Left ventricle myocardium inferior (tissue), 1 donor: ENCODE measurements around the gene NFIA. TPM values are rescaled to one million over a fixed set of nuclear protein-coding genes. Genes with fewer than 3 reads are reported as not detected.

ENCODE experiments used
- DNase-seq: peaks from one replicate; pipeline ENCODE4 v3.0.0-alpha.2; 2020
- H3K27ac ChIP-seq: fragments of 200-600 bp; replicated peaks from 2 replicates; pipeline ENCODE4 v1.8.0; 2021
- H3K27me3 ChIP-seq: fragments of 200-600 bp; 2 replicates; pipeline ENCODE4 v1.8.0; 2021; ENCODE audit warnings: low read depth
- H3K36me3 ChIP-seq: fragments of 200-600 bp; 2 replicates; pipeline ENCODE4 v1.8.0; 2021
- H3K4me1 ChIP-seq: fragments of 200-600 bp; 2 replicates; pipeline ENCODE4 v1.8.0; 2021
- H3K4me3 ChIP-seq: fragments of 200-600 bp; 2 replicates; pipeline ENCODE4 v1.8.0; 2021; ENCODE audit warnings: mild to moderate bottlenecking, moderate library complexity
- H3K9me3 ChIP-seq: fragments of 200-600 bp; replicated peaks from 2 replicates; pipeline ENCODE4 v1.8.0; 2021
- intact Hi-C: fragments of 100-400 bp; cut with micrococcal nuclease; formaldehyde crosslinking; loops from one replicate; pipeline ENCODE4 v1.11.0; 2022
- total RNA-seq: library from RNA; stranded (reverse); fragmentation: NEBNext Ultra II Directional; extraction: Animal tissue kit (Norgen Biotek cat#: 25700); gene quantifications from one replicate; pipeline ENCODE4 v1.2.1, GENCODE V29; 2021
- TF ChIP-seq, protein P1 (sequence below): fragments of 200-600 bp; IDR thresholded peaks from 2 replicates; pipeline ENCODE4 v1.8.0; 2021; ENCODE audit warnings: antibody characterized with exemption, mild to moderate bottlenecking, borderline replicate concordance
- donor health status: DM: no; HTN: yes; CAD: no; lungs with severe emphysema.

NFIA gene
- total RNA-seq, 1 donor from 2014 or later = 90.2 TPM

DNA sequence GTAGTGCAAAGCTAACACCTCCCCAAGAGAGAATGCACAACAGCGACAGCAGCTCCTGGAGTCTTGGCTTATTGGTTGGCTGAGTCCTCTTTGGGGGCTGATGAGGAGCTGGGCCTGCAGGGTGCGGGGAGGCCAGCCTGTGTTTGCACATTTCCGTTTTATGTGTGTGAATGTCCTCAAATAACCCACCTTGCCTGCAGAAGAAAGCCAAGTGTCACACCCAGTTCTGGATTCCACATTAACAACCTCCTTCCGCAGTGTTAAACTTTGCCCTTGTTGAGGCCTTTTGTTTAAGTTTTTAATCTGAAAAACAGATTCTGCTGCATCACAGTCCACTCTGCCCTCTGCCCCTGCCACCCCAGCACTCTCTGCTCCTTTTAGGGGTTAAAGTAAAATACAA is 368.1 kb downstream of the NFIA start:
- DNase-seq = peak; percentile 58
- H3K36me3 ChIP-seq = peaks cover 4% of the 10 kb centered on the region
- H3K4me1 ChIP-seq = peaks cover 92% of the 10 kb centered on the region
- intact Hi-C loops = loop anchor here (5.0 to 10.0 kb wide), 3 partner anchors 106 to 398 kb away; no protein-coding TSS in a partner anchor
- H3K27me3 ChIP-seq = no peaks in the 10 kb centered on the region
- peak overlapping the region; percentile 84 for H3K27ac ChIP-seq
- H3K9me3 ChIP-seq = no peaks in the 10 kb centered on the region
- TF ChIP-seq, protein P1, sequence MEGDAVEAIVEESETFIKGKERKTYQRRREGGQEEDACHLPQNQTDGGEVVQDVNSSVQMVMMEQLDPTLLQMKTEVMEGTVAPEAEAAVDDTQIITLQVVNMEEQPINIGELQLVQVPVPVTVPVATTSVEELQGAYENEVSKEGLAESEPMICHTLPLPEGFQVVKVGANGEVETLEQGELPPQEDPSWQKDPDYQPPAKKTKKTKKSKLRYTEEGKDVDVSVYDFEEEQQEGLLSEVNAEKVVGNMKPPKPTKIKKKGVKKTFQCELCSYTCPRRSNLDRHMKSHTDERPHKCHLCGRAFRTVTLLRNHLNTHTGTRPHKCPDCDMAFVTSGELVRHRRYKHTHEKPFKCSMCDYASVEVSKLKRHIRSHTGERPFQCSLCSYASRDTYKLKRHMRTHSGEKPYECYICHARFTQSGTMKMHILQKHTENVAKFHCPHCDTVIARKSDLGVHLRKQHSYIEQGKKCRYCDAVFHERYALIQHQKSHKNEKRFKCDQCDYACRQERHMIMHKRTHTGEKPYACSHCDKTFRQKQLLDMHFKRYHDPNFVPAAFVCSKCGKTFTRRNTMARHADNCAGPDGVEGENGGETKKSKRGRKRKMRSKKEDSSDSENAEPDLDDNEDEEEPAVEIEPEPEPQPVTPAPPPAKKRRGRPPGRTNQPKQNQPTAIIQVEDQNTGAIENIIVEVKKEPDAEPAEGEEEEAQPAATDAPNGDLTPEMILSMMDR = no peak
- no peak overlapping the region for H3K4me3 ChIP-seq

DNA sequence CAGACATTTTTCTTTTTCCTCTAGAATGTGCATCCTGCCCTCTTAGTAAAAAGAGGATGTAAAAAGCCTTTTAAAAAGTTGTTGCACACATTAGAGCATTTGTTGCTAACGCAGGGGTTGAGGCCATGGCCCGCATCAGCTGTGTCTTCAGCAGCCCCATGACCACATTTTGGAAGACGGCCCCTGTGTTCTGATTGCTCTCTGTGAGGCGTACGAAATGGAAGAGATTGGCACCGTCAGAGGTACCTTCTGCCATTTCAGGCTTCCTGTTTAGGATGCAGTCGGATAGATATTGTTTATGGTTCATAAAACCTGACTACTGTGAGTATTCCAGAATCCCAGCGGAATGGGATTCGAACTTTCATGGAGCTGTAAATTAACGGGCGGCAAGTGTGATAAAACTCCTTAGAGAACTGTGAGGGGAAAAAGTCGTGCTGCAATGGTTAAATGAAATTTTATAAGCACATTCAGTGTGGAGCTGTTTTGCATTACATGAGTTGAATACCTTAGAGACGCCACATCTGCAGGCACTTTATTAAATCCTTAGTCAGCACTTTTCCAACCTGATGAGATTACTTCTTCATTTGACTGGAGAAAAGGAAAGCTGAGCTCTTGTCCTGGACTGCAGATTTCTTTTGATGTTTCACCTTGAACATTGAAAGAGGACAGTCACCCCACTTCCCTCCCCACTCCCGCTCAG is 368.7 kb downstream of the NFIA start:
- intact Hi-C loops = loop anchor here (5.0 to 10.0 kb wide), 3 partner anchors 106 to 399 kb away; no protein-coding TSS in a partner anchor
- Histone ChIP-seq H3K4me3 (peak overlapping the region; percentile 13), H3K4me1 (peaks cover 86% of the 10 kb centered on the region), H3K27me3 (no peaks in the 10 kb centered on the region), H3K27ac (peak overlapping the region; percentile 84), H3K36me3 (peaks cover 9% of the 10 kb centered on the region), H3K9me3 (no peaks in the 10 kb centered on the region)
- DNase-seq = no peak
- TF ChIP-seq, protein P1 = no peak

DNA sequence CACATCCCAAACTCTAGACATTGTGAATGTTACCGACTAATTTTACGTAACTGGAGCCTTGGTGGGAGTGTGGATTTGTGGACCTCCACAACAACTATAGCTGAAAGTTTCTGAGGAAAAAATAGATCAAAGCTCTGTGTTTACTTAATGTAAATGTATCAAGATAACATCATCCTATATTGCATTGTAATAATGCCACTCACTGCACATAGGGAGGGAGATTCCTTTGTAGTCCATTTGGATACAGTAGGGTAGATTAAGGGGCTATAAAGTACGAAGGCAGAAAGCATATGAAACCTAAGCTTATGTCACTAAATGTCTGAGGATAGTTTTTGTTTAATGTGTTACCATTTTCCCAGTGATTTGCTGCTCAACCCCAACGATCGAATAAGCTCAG is 369.2 kb downstream of the NFIA start:
- Histone ChIP-seq H3K9me3 (no peaks in the 10 kb centered on the region), H3K4me3 (no peak overlapping the region), H3K36me3 (peaks cover 10% of the 10 kb centered on the region), H3K4me1 (peaks cover 80% of the 10 kb centered on the region), H3K27ac (peak overlapping the region; percentile 84), H3K27me3 (no peaks in the 10 kb centered on the region)
- DNase-seq = no peak
- intact Hi-C loops = loop anchor here (5.0 to 10.0 kb wide), 3 partner anchors 107 to 399 kb away; no protein-coding TSS in a partner anchor
- TF ChIP-seq, protein P1 = no peak

DNA sequence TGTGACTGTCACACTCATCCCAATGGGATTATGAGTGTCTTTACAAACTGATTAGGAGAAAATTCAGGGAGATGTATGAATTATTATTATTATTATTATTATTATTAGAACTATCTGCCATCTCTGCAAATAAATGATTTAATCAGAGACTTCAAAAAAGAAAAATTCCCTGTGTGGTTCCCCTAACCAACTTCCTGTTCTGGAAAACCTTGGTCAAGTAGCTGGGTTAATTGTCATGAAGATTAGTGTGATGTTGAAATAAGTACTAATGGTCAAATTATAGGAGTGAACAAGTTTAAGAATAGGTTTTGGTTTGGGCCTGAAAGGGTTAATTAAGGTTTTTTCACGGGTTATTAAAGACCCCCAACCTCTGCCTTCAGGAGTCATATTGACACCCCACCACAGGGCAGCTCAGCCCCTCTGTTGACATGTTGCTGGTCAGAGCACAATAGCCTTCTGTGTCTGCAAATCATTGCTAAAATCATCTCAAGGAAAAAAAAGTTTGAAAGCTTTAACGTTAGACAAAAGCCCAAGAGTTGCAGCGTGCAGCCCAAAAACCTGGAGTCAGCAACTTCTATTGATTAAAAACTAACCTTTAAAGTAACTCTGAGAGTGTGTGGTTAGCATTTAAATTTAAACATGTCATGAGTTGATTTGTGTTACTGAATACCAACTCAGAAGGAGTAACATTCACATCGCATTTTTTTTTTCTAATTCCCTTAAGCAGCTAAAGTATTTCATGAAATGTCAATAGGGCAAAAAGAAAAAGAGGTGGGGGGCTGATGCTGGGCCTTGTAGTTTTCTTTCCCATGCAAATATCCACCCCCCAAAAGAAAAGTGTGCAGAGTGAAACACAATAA is 370.0 kb downstream of the NFIA start:
- H3K4me3 ChIP-seq = no peak overlapping the region
- DNase-seq = no peak
- peaks cover 72% of the 10 kb centered on the region for H3K4me1 ChIP-seq
- no peaks in the 10 kb centered on the region for H3K9me3 ChIP-seq
- H3K36me3 ChIP-seq = peaks cover 10% of the 10 kb centered on the region
- intact Hi-C loops = loop anchor here (5.0 to 10.0 kb wide), 3 partner anchors 108 to 400 kb away; no protein-coding TSS in a partner anchor
- peak overlapping the region; percentile 84 for H3K27ac ChIP-seq
- no peaks in the 10 kb centered on the region for H3K27me3 ChIP-seq
- TF ChIP-seq, protein P1 = no peak

DNA sequence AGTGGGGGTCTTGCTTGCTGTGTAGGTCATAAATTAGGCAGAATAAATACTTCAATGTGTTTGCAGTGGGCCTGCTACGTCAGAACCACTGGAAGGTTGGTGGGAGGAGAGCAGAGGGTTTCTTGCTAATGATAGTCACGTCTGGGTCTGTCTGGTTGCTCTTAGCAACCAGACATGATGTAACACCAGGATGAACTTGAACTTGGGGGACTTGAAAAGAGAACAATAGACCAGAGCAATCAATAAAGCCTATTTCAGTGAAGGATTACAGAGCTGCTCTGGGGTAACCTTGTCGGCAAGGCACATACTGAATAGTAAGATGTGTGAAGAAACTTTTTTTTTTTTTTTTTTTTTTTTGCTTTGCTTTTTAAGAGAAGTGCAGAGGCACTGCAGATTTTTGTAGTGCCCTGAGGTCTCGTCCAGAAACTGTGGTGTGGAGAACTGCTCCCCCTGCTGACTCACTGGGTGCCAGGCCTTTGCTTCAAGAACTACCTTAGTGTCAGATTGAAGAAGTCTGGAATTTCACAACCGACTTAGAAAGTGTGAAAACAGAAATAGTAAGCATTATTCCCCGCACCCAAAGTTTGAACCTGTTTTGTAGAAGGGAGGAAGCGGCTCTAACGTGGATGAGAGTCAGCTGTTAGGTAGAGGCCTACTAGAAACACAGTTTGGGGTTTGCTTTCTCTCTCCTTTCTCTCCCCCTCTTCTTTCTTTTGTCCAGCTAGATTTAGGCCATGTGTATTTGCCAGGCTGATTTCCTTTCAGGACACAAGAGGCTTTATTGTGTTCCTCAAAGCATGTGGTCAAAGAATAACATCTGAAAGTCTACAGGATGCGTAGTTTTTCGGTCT is 371.0 kb downstream of the NFIA start:
- TF ChIP-seq, protein P1 = peak; percentile 87
- intact Hi-C loops = loop anchor here (5.0 to 10.0 kb wide), 3 partner anchors 109 to 401 kb away; no protein-coding TSS in a partner anchor
- peak overlapping the region; percentile 84 for H3K27ac ChIP-seq
- H3K9me3 ChIP-seq = no peaks in the 10 kb centered on the region
- H3K4me1 ChIP-seq = peaks cover 63% of the 10 kb centered on the region
- peaks cover 10% of the 10 kb centered on the region for H3K36me3 ChIP-seq
- peak; percentile 87 for DNase-seq
- H3K27me3 ChIP-seq = no peaks in the 10 kb centered on the region
- no peak overlapping the region for H3K4me3 ChIP-seq
